G401 (cell line): ENCODE measurements around the gene CNTN2. TPM values are rescaled to one million over a fixed set of nuclear protein-coding genes. Genes with fewer than 3 reads are reported as not detected.

Experiments used
- DNase-seq: peaks from one replicate; pipeline ENCODE4 v3.0.0-alpha.2; 2015; ENCODE audit warnings: low spot score
- in situ Hi-C: cut with HindIII; loops from 2 replicates; pipeline ENCODE4 v1.10.0; 2016; ENCODE audit warnings: low sequenced_read_pairs, mixed read lengths
- total RNA-seq: library from RNA; depleted of rRNA; stranded (reverse); fragments of >200 nt; shearing (Covaris generic); gene quantifications from 2 replicates; pipeline ENCODE4 v1.2.3, GENCODE V29; 2014

Gene CNTN2
- total RNA-seq, 1 experiment from 2014 or later = not detected

DNA sequence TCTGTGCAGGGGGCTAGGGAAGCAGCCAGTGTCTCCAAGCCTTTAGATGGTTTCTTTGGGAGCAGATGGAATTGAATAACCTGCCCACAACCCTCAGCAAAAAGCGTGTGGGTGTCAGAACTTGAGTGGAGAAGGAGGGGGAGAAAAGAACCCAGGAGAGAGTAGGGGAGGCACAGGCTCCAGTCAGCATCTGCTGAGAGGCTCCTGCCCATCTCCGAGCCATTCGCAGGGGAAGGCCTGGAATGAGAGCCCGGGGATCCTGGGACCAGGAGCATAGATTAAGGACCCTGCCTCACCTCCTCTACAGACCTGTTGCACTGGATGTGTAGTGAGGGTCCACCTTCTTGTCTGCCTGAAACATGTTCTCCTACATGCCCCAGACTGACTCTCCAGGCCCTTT, 25.0 kb downstream of the CNTN2 start:
- DNase-seq = no peak
- in situ Hi-C loops = no loop called here

DNA sequence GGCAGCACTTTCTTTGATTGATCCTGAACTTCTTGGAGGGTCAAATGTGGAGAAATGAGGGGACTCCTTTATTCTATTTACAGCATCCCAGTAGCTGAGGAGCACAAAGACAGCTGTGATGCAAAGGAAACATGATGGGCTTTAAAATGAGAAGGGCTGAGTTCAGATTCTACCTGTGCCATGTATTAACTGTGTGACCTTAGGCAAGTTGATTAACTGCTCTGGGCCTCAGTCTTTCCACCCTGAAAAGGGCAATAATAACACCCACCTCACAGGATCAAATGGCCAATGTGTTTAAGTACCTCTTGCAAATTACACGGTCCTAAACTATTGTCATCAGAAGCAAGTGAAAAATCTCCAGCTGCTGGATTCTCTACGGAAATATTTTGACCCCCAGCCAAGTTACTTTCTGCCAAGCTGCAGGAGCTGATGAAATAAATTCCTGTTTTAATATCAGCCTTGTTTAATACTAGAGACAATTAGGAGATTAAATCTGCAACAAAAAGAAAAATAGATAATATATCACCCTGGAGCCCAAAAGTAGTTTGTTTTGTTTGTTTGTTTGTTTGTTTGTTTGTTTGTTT, 25.5 kb downstream of the CNTN2 start:
- no peak for DNase-seq
- in situ Hi-C loops = no loop called here

DNA sequence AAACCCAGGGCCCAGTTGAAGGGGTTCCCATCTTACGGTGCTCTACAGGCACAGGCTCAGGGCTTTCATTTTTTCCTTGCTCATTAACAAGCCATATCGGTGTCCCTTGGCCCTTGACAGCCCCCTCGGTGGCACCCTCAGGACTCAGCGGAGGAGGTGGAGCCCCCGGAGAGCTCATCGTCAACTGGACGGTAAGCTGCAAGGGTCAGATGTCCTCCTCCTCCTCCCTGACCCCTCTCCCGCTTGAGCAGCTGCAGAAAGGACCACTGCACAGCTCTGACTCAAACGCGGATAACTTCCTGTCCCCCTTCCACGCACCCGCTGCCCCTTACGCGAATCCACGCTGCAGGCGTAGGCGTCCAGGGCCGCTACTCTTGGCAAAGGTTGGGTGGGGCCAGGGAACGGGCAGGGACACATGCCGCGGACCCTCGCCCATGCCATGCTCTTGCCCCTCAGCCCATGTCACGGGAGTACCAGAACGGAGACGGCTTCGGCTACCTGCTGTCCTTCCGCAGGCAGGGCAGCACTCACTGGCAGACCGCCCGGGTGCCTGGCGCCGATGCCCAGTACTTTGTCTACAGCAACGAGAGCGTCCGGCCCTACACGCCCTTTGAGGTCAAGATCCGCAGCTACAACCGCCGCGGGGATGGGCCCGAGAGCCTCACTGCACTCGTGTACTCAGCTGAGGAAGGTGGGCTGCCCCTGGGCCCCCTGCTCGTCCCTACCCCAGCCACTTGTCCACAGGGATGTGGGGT, 26.5 kb downstream of the CNTN2 start:
- in situ Hi-C loops = no loop called here
- peak; percentile 61 for DNase-seq

DNA sequence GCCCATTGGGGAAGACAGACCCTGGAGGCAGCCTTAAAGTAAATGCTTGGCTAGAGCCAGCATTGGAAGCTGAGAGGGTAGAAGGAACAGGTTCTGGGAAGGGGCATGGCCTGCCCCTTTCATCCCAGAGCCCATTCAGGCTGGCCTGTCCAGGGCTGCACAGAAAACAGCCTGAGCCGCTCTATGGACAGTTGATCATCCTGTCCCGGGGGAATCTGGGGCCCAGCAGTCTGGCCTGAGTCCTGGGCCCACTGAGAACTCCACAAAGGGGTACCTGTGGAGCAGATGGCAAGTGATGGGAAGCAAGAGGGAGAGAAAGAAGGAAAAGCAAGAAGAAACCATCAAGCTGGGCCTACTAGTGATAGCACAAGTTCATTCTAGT, 28.0 kb downstream of the CNTN2 start:
- in situ Hi-C loops = no loop called here
- DNase-seq = no peak

DNA sequence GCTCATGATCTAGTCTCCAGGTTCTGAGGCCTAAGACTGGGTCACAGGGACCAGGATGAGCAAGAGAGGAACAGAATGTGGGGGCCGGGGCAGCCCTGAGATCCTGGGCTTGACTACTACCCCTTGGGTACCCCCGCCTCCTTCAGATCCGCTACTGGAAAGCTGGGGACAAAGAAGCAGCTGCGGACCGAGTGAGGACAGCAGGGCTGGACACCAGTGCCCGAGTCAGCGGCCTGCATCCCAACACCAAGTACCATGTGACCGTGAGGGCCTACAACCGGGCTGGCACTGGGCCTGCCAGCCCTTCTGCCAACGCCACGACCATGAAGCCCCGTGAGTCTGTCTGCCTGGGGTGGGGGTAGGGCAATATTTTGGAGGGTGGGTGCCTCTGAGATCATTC, 28.8 kb downstream of the CNTN2 start:
- in situ Hi-C loops = no loop called here
- DNase-seq = peak; percentile 70

DNA sequence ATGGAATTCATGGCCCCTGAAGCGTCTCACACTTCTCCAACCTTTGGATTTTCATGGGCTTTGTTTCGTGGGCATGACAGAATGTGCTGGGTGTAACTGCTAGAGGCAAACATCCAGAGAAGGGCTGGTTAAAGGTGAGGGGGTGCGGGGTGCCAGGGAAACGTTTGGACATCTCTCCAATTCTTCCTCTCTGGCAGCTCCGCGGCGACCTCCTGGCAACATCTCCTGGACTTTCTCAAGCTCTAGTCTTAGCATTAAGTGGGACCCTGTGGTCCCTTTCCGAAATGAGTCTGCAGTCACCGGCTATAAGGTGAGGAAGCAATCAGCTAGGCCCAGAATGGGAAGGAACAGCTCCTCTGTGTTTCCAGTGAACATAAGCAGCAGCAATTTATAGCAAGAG, 29.3 kb downstream of the CNTN2 start:
- no peak for DNase-seq
- in situ Hi-C loops = no loop called here

DNA sequence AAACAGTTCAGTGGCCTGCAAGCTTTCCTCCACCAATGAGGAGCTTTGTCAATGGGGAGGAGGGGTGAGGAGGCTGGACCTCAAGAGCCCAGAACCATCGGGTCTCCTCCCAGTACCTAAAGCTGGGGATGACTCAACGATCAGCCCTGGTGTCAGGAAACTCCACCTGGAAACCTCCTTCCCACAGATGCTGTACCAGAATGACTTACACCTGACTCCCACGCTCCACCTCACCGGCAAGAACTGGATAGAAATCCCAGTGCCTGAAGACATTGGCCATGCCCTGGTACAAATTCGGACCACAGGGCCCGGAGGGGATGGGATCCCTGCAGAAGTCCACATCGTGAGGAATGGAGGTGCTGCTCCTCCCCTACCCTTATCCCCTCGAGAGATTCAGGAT, 29.9 kb downstream of the CNTN2 start:
- DNase-seq = no peak

DNA sequence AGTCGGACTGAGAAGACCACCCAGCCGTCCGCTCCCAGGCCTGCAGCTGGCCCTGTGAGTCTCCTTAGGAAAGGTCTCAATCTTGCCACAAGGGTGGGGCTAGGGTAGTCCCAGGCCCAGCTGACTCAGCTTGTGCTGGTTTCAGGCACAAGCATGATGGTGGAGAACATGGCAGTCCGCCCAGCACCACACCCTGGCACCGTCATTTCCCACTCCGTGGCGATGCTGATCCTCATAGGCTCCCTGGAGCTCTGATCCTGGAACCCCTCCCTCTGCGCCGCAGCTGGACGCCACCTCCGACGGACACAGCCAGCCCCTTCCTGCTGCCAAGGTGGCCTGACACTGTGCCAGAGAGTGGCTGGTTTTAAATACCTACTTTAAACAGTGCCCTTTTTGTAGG, 30.5 kb downstream of the CNTN2 start:
- no peak for DNase-seq
- in situ Hi-C loops = no loop called here

More for the DNA sequence above, 29.9 kb downstream of the CNTN2 start:
- in situ Hi-C loops = no loop called here

DNA sequence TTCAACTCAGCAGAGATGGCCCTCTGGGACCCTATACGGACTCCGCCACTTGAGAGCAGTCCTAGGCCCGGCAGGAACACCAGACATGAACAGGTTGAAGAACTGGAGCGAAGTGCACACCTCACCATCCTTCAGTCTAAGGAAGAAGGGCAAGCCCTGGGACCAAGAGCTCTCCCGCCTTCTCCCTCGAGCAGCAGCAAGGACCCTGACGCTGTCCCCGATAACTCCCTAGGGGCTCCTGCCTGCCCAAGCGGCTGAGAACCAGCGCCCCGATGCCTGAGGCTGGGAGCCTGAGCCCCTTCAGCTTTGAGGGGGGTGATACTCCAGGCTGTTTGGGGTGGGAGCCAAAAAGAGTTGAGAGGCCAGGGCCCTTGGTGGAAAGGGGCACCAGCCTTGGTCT, 31.1 kb downstream of the CNTN2 start:
- in situ Hi-C loops = no loop called here
- no peak for DNase-seq

DNA sequence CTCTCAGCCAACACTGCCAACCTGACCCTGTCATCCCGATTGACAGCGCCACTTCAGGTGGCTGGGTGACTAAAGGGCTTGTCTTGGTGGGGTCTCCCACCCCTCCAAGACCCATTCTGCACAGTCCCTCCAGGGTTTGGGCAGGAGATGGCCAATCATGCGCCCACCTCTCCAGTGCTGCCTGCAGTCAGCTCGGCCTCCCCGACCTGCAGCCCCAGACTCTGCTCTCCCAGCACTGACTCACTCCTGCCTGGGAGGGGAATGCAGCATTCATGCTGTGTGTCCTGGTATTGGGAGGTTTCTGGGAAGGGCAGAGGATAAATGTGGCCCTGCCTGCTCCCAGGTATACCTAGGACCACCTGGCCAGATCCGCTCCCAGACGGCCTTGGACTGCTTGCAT, 31.5 kb downstream of the CNTN2 start:
- DNase-seq = no peak
- in situ Hi-C loops = no loop called here

DNA sequence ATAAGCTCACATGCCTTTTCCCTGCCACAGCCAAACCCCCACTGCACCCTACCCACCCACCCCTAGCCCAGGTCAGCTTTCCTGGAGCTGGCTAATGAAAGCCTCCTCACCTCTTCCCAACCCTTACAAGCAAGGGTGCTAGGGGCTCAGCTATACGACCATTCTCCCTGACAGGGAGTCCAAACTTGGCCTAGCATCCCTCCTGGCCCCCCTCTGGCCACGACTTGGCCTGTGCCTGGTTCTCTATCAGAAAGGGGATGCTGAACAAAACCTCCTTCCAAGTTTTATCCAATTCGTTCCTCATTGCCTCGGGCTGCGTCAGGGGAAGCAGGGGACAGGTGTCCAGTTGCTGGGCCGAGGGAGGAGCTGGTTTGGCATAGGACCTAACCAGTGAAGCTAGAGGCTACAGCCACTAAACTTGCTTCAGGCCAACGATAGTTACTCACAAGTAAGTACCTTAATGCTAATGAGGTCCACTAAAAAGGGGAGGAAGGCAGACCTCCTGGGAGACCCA, 32.7 kb downstream of the CNTN2 start:
- in situ Hi-C loops = no loop called here

DNA sequence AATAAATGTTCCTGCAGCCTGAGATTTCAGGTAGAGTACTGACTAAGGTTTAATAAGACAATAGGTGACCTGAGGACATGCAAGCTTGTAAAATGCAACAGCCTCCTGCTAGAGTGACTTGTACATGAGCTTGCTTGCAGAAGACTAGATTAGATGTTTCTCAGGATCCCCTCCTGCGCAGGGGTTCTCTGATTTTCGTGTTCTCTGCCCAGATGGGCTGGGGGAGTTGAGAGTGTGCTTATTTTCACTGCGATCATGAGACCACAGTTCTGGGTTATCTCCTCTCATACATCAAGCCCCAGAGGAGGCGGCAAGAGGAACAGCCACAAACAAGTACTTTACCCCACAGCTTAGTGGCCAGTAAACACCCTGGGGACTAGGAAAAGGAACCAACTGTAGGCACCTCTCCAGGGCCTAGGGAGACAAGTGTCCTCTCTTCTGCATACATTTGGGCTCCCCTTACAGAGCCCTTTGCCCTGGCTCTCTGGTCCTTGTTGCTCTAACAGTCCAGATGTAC, 33.3 kb downstream of the CNTN2 start:
- in situ Hi-C loops = no loop called here
- DNase-seq = no peak

More for the DNA sequence above, 32.7 kb downstream of the CNTN2 start:
- no peak for DNase-seq

DNA sequence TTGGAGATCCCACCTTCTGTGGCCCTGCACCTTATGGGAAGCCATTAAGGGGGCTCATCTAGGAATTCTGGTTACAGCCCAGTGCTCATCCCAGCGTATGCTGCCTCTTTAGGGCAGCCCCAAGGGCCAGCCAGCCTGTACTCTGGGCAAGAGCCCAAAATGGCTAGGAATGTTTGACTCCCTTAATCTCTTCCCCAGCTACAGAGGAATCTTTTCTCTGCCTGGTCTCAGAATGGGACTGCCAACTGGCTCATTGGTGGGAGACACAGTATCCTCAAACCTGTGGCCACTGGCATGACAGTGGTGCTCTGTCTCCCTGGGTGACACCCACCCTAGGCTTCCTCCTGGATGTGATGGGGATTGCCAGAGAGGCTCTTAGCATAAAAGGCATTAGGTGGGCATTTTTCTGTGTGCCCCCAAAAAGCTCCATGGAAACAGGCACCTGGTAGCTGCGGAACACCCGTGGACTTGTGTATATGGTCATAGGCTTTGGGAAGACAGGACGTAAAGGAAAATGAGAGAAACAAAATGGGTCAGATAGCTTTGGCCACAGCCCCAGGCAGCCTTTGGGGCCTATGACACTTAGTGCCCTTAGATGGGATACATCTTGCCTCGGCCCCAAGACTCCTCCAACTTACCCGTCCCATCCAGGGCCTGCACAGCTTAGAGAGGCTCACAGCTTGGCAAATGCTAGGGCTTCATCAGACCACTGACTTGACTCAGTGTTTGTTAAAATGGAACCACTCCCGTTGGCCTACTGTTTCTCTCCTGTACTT, 34.3 kb downstream of the CNTN2 start:
- peak; percentile 40 for DNase-seq
- in situ Hi-C loops = no loop called here

DNA sequence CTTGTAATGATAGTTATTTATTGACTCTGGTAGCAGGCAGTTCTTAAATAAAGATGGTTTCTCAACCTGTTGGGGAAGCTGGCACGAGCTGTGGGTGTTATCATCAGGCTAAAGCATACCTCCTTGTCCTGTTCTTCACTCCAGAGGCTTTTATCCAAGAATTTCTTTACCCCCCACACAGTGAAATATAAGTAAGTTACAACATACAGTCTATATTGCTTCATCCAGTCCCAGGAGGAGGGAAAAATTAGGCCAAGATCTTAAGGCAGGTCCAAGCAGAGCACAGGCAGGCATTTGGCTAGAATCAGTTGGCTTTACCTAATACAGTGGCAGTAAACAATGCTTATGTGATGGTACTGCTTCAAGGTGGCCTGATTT, 34.9 kb downstream of the CNTN2 start:
- no peak for DNase-seq
- in situ Hi-C loops = no loop called here

DNA sequence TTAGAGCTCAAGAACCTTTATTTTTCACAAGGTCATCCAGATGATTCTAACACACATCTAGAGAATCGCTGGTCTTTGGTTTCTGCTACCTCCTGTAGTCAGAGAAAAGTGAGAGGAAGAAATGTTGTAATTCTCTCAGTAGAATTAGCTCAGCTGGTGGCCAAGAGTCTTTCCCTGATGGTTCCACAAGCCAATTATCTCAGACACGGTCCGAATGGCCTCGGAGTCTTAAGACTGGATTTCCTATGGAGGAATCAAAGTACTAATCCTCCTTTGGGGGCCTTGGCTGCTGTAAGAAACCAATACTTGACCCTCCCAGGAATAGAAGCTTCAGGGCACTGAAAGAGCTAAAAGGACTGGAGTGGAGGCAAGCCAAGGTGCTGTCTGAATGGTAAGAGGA, 39.4 kb downstream of the CNTN2 start:
- DNase-seq = no peak
- in situ Hi-C loops = no loop called here

DNA sequence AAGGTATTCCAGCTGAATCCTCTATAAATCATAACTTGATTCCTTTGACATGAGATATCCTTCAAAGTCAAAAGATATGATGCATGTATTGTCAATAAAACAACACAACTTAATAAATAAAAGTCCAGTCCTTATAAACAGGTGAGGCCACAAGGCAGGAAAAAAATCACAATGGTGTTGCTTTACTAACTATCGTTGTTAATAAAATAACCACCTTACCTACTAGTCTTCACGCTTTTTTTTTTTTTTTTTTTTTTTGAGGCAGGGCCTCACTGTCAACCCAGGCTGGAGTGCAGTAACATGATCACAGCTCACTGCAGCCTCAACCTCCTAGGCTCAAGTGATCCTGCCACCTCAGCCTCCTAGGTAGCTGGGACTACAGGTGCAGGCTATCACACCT, 41.3 kb downstream of the CNTN2 start, which contains the start of gene TMEM81:
TMEM81 (minus strand) TSS at position 101 of the 400 bp plus-strand sequence. CDS start 140 bp downstream, outside the sequence.
- DNase-seq = no peak
- in situ Hi-C loops = no loop called here

DNA sequence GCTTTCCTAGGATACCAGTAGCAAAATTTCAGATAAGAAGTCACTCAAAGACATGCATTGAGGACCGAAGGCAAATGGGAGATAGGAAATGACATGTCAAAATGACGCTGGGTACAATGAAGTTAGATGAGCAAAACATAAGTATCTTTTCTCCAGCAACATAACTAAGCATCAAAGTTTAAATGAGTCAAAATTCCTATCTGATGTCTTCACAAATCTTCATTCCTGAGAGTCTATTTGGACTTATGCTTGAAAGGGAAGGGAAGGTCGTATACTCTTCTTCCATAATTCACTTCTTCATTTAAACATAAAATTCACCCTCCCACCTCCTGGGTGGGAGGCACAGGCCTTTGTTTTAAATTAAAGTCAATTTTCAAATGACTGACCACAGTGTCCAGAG, 45.3 kb downstream of the CNTN2 start:
- in situ Hi-C loops = no loop called here

DNA sequence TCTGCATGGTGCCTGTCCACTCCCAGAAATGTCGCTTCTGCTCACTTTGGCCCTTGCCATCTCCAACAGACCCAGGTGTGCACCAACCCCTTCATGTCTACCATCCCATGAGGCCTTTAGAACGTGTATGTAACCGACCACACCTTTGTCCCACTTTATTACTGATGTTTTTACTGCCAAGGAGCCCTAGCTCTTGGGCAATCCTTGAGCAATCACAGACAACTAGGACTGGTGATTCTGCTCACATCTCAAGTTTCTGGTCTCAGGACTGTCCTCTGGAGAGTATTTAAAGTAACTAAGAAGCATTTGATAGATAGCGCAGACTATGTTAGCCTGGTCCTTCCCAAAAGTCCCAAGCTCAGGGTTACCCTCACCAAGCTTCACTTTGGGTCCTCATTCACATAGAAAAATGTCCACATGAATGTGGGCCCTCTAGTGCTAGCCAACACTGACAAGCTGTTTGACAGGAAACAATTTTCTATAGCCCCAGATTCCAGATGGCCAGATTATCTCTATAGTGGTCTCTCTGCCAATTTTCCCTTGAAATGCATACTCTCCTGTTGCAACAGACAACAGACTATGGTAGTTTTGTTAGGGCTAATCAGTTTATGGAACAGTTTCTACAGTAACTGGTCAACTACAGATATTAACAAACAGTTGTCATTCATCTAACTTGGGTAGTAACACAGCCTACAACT, 48.2 kb downstream of the CNTN2 start:
- DNase-seq = peak; percentile 73
- in situ Hi-C loops = no loop called here

More for the DNA sequence above, 45.3 kb downstream of the CNTN2 start:
- DNase-seq = no peak

DNA sequence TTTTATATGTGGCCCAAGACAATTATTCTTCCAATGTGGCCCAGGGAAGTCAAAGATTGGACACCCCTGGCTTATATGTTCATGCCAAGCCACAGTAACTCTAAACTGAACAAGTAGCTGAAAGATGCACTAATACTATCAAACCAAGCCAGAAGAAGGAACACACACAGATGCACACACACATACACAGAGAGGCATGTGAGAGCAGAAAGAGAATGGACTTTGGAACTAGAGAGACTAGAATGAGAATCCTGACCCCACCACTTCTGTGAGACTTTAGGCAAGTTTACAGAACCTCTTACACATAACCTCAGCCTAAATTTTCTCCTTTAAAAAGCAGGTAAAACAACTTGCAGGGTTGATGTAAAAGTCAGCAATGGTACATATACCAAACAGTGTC, 52.4 kb downstream of the CNTN2 start:
- DNase-seq = no peak
- in situ Hi-C loops = no loop called here
